ENCODE measurements around the gene CREB5.

CREB5 gene

GRCh38 chr7:28705350-28705749 lies 293.0 kb downstream of the CREB5 start:
- H3K4me1 ChIP-seq (ENCODE audit: low read depth, poor library complexity, severe bottlenecking) = peaks cover 5% of the 10 kb centered on the region
- H4K20me1 ChIP-seq (ENCODE audit: insufficient read depth) = no peaks in the 10 kb centered on the region
- no peaks in the 10 kb centered on the region for H3K27me3 ChIP-seq (ENCODE audit: insufficient read depth, low read depth)
- H3K36me3 ChIP-seq (ENCODE audit: insufficient read depth) = no peaks in the 10 kb centered on the region
- TF ChIP-seq CTCF (conservative IDR thresholded peaks at IDR 0.05; ENCODE audit: low read depth, low read length) = no peak
- H3K4me2 ChIP-seq = no peak overlapping the region
- no peak overlapping the region for H3K4me3 ChIP-seq (IDR thresholded peaks at IDR 0.05; ENCODE audit: insufficient read depth, low read depth, low read length)
- H2AFZ ChIP-seq (ENCODE audit: low read depth) = no peak overlapping the region
- no peaks in the 10 kb centered on the region for H3K79me2 ChIP-seq (ENCODE audit: insufficient read depth, low read depth)
- no peak overlapping the region for H3K27ac ChIP-seq
- no peak overlapping the region for H3K9ac ChIP-seq

GRCh38 chr7:28706584-28706983 lies 294.3 kb downstream of the CREB5 start:
- Histone ChIP-seq H3K4me1 (ENCODE audit: low read depth, poor library complexity, severe bottlenecking) (no peaks in the 10 kb centered on the region), H3K36me3 (ENCODE audit: insufficient read depth) (no peaks in the 10 kb centered on the region), H3K4me2 (no peak overlapping the region), H3K4me3 (IDR thresholded peaks at IDR 0.05; ENCODE audit: insufficient read depth, low read depth, low read length) (no peak overlapping the region), H3K9ac (no peak overlapping the region), H4K20me1 (ENCODE audit: insufficient read depth) (no peaks in the 10 kb centered on the region), H3K27me3 (ENCODE audit: insufficient read depth, low read depth) (no peaks in the 10 kb centered on the region), H2AFZ (ENCODE audit: low read depth) (no peak overlapping the region), H3K79me2 (ENCODE audit: insufficient read depth, low read depth) (no peaks in the 10 kb centered on the region), H3K27ac (no peak overlapping the region)
- no peak for TF ChIP-seq CTCF (conservative IDR thresholded peaks at IDR 0.05; ENCODE audit: low read depth, low read length)

- no peak overlapping the region for H3K4me3 ChIP-seq (IDR thresholded peaks at IDR 0.05; ENCODE audit: insufficient read depth, low read depth, low read length)
Measured at GRCh38 chr7:28707291-28707690, 295.0 kb downstream of the CREB5 start.

GRCh38 chr7:28708033-28708951 lies 296.0 kb downstream of the CREB5 start:
- H2AFZ ChIP-seq (ENCODE audit: low read depth) = no peak overlapping the region
- H3K4me1 ChIP-seq (ENCODE audit: low read depth, poor library complexity, severe bottlenecking) = no peaks in the 10 kb centered on the region
- H3K27me3 ChIP-seq (ENCODE audit: insufficient read depth, low read depth) = no peaks in the 10 kb centered on the region
- H3K4me3 ChIP-seq (IDR thresholded peaks at IDR 0.05; ENCODE audit: insufficient read depth, low read depth, low read length) = no peak overlapping the region
- no peaks in the 10 kb centered on the region for H3K36me3 ChIP-seq (ENCODE audit: insufficient read depth)
- H3K9ac ChIP-seq = no peak overlapping the region
- no peak for TF ChIP-seq CTCF (conservative IDR thresholded peaks at IDR 0.05; ENCODE audit: low read depth, low read length)
- no peak overlapping the region for H3K27ac ChIP-seq
- no peaks in the 10 kb centered on the region for H3K79me2 ChIP-seq (ENCODE audit: insufficient read depth, low read depth)
- no peaks in the 10 kb centered on the region for H4K20me1 ChIP-seq (ENCODE audit: insufficient read depth)
- H3K4me2 ChIP-seq = no peak overlapping the region

More at GRCh38 chr7:28707291-28707690, 295.0 kb downstream of the CREB5 start:
- Histone ChIP-seq H2AFZ (ENCODE audit: low read depth) (no peak overlapping the region), H4K20me1 (ENCODE audit: insufficient read depth) (no peaks in the 10 kb centered on the region), H3K36me3 (ENCODE audit: insufficient read depth) (no peaks in the 10 kb centered on the region), H3K79me2 (ENCODE audit: insufficient read depth, low read depth) (no peaks in the 10 kb centered on the region), H3K9ac (no peak overlapping the region), H3K4me1 (ENCODE audit: low read depth, poor library complexity, severe bottlenecking) (no peaks in the 10 kb centered on the region), H3K27me3 (ENCODE audit: insufficient read depth, low read depth) (no peaks in the 10 kb centered on the region), H3K4me2 (no peak overlapping the region), H3K27ac (no peak overlapping the region)
- no peak for TF ChIP-seq CTCF (conservative IDR thresholded peaks at IDR 0.05; ENCODE audit: low read depth, low read length)
